B cell (primary cell): ENCODE measurements around the gene MOB1B.

Experiments used
- CTCF ChIP-seq: fragments of 200-600 bp; IDR thresholded peaks from one replicate; pipeline ENCODE4 v1.8.0; 2022; ENCODE audit warnings: antibody characterized with exemption, mild to moderate bottlenecking
- EZH2 ChIP-seq: IDR thresholded peaks from 2 replicates; pipeline ENCODE4 v1.6.1; 2012; ENCODE audit warnings: borderline replicate concordance, low read depth, mild to moderate bottlenecking, moderate library complexity, low read length; ENCODE audit not compliant: insufficient read depth, poor library complexity, severe bottlenecking

- TF ChIP-seq EZH2 (no peak), CTCF (no peak)
Measured at GRCh38 chr4:70863099-70863790, 38.9 kb upstream of the MOB1B start.
